Esophagus muscularis mucosa (tissue), 3 donors: Measurements from ENCODE around the gene CASP2.

ENCODE experiments used
- CTCF ChIP-seq, 3 experiments: fragments of 200-600 bp in 2 of 3; fragments of 450-650 bp in 1 of 3; sonication (generic) in 2 of 3; IDR thresholded peaks; one replicate each; pipeline ENCODE4 v1.5.1; 2017 to 2019; ENCODE audit warnings: antibody characterized with exemption in 3 of 3, mild to moderate bottlenecking in 2 of 3, moderate library complexity in 1 of 3
- EP300 ChIP-seq: sonication (generic); formaldehyde crosslinking; IDR thresholded peaks from one replicate; pipeline ENCODE4 v1.6.1; 2017; ENCODE audit warnings: antibody characterized with exemption

- TF ChIP-seq CTCF (IDR thresholded peaks at IDR 0.05) (no peak), EP300 (no peak)
Measured at GRCh38 chr7:143247372-143247771, 40.8 kb upstream of the CASP2 start.
